Esophagus squamous epithelium (tissue), 4 donors: Measurements from ENCODE around the gene ZNF25.

Source experiments
- POLR2A ChIP-seq, 4 donors: fragments of 450-650 bp; IDR thresholded peaks; one replicate each; pipeline ENCODE4 v1.6.1; 2017; ENCODE audit warnings: antibody characterized with exemption in 4 of 4, mild to moderate bottlenecking in 4 of 4, moderate library complexity in 3 of 4
- TF ChIP-seq, protein P1 (sequence below), 6 experiments: fragments of 450-650 bp in 4 of 6; fragments of 200-600 bp in 2 of 6; sonication (generic) in 2 of 6; IDR thresholded peaks; one replicate each; pipeline ENCODE4 v1.5.1; 2016 to 2019; ENCODE audit warnings: antibody characterized with exemption in 6 of 6, mild to moderate bottlenecking in 4 of 6, moderate library complexity in 4 of 6

- TF ChIP-seq, protein P1, sequence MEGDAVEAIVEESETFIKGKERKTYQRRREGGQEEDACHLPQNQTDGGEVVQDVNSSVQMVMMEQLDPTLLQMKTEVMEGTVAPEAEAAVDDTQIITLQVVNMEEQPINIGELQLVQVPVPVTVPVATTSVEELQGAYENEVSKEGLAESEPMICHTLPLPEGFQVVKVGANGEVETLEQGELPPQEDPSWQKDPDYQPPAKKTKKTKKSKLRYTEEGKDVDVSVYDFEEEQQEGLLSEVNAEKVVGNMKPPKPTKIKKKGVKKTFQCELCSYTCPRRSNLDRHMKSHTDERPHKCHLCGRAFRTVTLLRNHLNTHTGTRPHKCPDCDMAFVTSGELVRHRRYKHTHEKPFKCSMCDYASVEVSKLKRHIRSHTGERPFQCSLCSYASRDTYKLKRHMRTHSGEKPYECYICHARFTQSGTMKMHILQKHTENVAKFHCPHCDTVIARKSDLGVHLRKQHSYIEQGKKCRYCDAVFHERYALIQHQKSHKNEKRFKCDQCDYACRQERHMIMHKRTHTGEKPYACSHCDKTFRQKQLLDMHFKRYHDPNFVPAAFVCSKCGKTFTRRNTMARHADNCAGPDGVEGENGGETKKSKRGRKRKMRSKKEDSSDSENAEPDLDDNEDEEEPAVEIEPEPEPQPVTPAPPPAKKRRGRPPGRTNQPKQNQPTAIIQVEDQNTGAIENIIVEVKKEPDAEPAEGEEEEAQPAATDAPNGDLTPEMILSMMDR (IDR thresholded peaks at IDR 0.05): no peak
- no peak for TF ChIP-seq POLR2A (IDR thresholded peaks at IDR 0.05)
Measured at GRCh38 chr10:38025283-38025682, 48.8 kb upstream of the ZNF25 start.
